Astrocyte (in vitro differentiated cells and primary cell): ENCODE results near the gene FARS2.

ENCODE experiments used
- EZH2 ChIP-seq: IDR thresholded peaks from 2 replicates; pipeline ENCODE4 v1.6.1; 2012; ENCODE audit warnings: mild to moderate bottlenecking, low read length, inconsistent platforms; ENCODE audit not compliant: insufficient read depth
- TF ChIP-seq, protein P1 (sequence below): IDR thresholded peaks from 2 replicates; pipeline ENCODE4 v1.5.1; 2011; ENCODE audit warnings: low read depth, mild to moderate bottlenecking, inconsistent platforms, low read length, moderate library complexity; ENCODE audit not compliant: insufficient read depth

DNA sequence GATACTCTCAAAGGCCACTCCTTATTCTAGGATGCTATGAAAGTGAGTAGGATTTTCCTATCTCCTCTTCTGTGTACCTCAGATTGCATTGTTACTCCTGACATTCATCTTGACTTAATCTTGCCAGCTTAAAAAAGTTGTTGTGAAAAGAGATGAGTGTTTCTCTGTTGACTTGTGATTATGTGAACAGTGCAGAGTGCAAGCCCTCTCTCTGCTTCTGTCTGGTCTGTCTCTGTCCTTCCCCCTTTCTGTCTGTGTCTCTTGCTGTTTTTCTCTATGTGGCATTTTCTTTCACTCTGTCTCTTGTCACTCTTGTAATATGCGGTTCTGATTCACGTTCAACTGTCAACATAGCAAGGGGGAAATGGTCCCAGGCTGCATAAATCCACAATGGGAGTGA is 306.6 kb downstream of the FARS2 start:
- TF ChIP-seq, protein P1, sequence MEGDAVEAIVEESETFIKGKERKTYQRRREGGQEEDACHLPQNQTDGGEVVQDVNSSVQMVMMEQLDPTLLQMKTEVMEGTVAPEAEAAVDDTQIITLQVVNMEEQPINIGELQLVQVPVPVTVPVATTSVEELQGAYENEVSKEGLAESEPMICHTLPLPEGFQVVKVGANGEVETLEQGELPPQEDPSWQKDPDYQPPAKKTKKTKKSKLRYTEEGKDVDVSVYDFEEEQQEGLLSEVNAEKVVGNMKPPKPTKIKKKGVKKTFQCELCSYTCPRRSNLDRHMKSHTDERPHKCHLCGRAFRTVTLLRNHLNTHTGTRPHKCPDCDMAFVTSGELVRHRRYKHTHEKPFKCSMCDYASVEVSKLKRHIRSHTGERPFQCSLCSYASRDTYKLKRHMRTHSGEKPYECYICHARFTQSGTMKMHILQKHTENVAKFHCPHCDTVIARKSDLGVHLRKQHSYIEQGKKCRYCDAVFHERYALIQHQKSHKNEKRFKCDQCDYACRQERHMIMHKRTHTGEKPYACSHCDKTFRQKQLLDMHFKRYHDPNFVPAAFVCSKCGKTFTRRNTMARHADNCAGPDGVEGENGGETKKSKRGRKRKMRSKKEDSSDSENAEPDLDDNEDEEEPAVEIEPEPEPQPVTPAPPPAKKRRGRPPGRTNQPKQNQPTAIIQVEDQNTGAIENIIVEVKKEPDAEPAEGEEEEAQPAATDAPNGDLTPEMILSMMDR = no peak
- no peak for TF ChIP-seq EZH2
